CD14-positive monocyte (primary cell): ENCODE data around the gene OPA1. TPM values are rescaled to one million over a fixed set of nuclear protein-coding genes. Genes with fewer than 3 reads are reported as not detected.
A peak's percentile ranks its signal among the peaks of the same experiment; 100 is the strongest.

Source experiments
- DNase-seq, 3 donors: peaks; one replicate each; pipeline ENCODE4 v3.0.0-alpha.2; 2011 to 2022
- H2AFZ ChIP-seq: 2 replicates; pipeline ENCODE4 v1.6.0; 2012; ENCODE audit warnings: mild to moderate bottlenecking, low read depth, low read length, inconsistent platforms; ENCODE audit not compliant: insufficient read depth, poor library complexity, severe bottlenecking
- H3K27ac ChIP-seq, 2 donors: 1 replicate in 1 of 2; 2 replicates in 1 of 2; pipeline ENCODE4 v1.5.1; 2012 to 2013; ENCODE audit warnings: low read length in 2 of 2, control low read depth in 1 of 2, inconsistent platforms in 1 of 2, low read depth in 1 of 2, mild to moderate bottlenecking in 1 of 2
- H3K27me3 ChIP-seq, 2 donors: one replicate each; pipeline versions ENCODE4 v1.6.0 to v1.6.1; 2011 to 2013; ENCODE audit warnings: low read length in 2 of 2; ENCODE audit not compliant: control insufficient read depth in 2 of 2, insufficient read depth in 2 of 2
- H3K36me3 ChIP-seq, 2 donors: replicated peaks in 1 of 2; 1 replicate in 1 of 2; 2 replicates in 1 of 2; pipeline versions ENCODE4 v1.5.1 to v1.6.1; 2012 to 2013; ENCODE audit warnings: low read length in 2 of 2, control low read depth in 1 of 2, inconsistent platforms in 1 of 2, mild to moderate bottlenecking in 1 of 2; ENCODE audit not compliant: insufficient read depth in 2 of 2, control insufficient read depth in 1 of 2
- H3K4me1 ChIP-seq, 2 donors: 1 replicate in 1 of 2; 2 replicates in 1 of 2; pipeline versions ENCODE4 v1.5.1 to v1.6.1; 2012 to 2013; ENCODE audit warnings: low read length in 2 of 2, control low read depth in 1 of 2, inconsistent platforms in 1 of 2, mild to moderate bottlenecking in 1 of 2, moderate library complexity in 1 of 2; ENCODE audit not compliant: insufficient read depth in 2 of 2, control insufficient read depth in 1 of 2
- H3K4me2 ChIP-seq: replicated peaks from 2 replicates; pipeline ENCODE3; 2012; ENCODE audit warnings: low read length, moderate library complexity, mild to moderate bottlenecking; ENCODE audit not compliant: poor library complexity, severe bottlenecking; ENCODE audit errors: extremely low read depth
- H3K4me3 ChIP-seq, 3 experiments: fragments of 200-600 bp in 1 of 3; sonication (generic) in 1 of 3; replicated peaks in 1 of 3; 1 replicate in 2 of 3; 2 replicates in 1 of 3; pipeline ENCODE4 v1.5.1; 2011 to 2013; ENCODE audit warnings: low read length in 3 of 3, mild to moderate bottlenecking in 3 of 3, control low read depth in 2 of 3, low read depth in 2 of 3, inconsistent platforms in 1 of 3, moderate library complexity in 1 of 3
- H3K79me2 ChIP-seq: 2 replicates; pipeline ENCODE4 v1.6.0; 2012; ENCODE audit warnings: mild to moderate bottlenecking, control low read depth, inconsistent platforms, low read length, moderate library complexity; ENCODE audit not compliant: insufficient read depth
- H3K9ac ChIP-seq: 2 replicates; pipeline ENCODE4 v1.6.0; 2017; ENCODE audit warnings: low read length, mild to moderate bottlenecking; ENCODE audit not compliant: insufficient read depth, poor library complexity, severe bottlenecking
- H3K9me3 ChIP-seq, 2 donors: replicated peaks in 1 of 2; 1 replicate in 1 of 2; 2 replicates in 1 of 2; pipeline versions ENCODE4 v1.5.1 to v1.6.1; 2012 to 2013; ENCODE audit warnings: low read length in 2 of 2, control low read depth in 1 of 2; ENCODE audit not compliant: control insufficient read depth in 1 of 2, insufficient read depth in 1 of 2
- H4K20me1 ChIP-seq: 2 replicates; pipeline ENCODE4 v1.6.0; 2012; ENCODE audit warnings: mild to moderate bottlenecking, low read length, control low read depth, moderate library complexity; ENCODE audit not compliant: insufficient read depth
- H3K27ac Mint-ChIP-seq, 7 donors: one replicate each; pipeline ENCODE4 v1.8.0; 2020; ENCODE audit warnings: mild to moderate bottlenecking in 7 of 7, mixed read lengths in 7 of 7, moderate library complexity in 6 of 7, inconsistent platforms in 2 of 7
- H3K27me3 Mint-ChIP-seq, 3 donors: one replicate each; pipeline ENCODE4 v1.8.0; 2021 to 2022; ENCODE audit warnings: low read depth in 3 of 3, mild to moderate bottlenecking in 3 of 3, mixed read lengths in 3 of 3, moderate library complexity in 3 of 3, inconsistent platforms in 1 of 3
- H3K36me3 Mint-ChIP-seq, 2 donors: one replicate each; pipeline ENCODE4 v1.8.0; 2020; ENCODE audit warnings: mixed read lengths in 2 of 2, inconsistent platforms in 1 of 2, mild to moderate bottlenecking in 1 of 2
- H3K4me1 Mint-ChIP-seq: one replicate; pipeline ENCODE4 v1.8.0; 2020; ENCODE audit warnings: mild to moderate bottlenecking, mixed read lengths
- H3K4me3 Mint-ChIP-seq, 2 donors: one replicate each; pipeline ENCODE4 v1.8.0; 2020; ENCODE audit warnings: mild to moderate bottlenecking in 2 of 2, mixed read lengths in 2 of 2, moderate library complexity in 1 of 2
- H3K9me3 Mint-ChIP-seq, 7 donors: one replicate each; pipeline ENCODE4 v1.8.0; 2020 to 2022; ENCODE audit warnings: mixed read lengths in 7 of 7, mild to moderate bottlenecking in 6 of 7, moderate library complexity in 6 of 7, inconsistent platforms in 2 of 7
- WGBS: methylation state at CpG from one replicate; pipeline ENCODE4 v1.1.5; 2013; ENCODE audit warnings: missing lambda C conversion rate; ENCODE audit not compliant: insufficient coverage; 5-methylcytosine and 5-hydroxymethylcytosine counted together
- intact Hi-C, 2 donors: fragments of 100-400 bp; cut with micrococcal nuclease; formaldehyde crosslinking; loops; one replicate each; pipeline versions ENCODE4 v1.15.0 to v1.15.1; 2023
- polyA plus RNA-seq, 3 donors: library from polyadenylated mRNA; depleted of rRNA in 1 of 3; unstranded in 2 of 3; stranded (reverse) in 1 of 3; fragments of 300-500 nt in 2 of 3; fragments of >200 nt in 1 of 3; fragmentation: Illumina TruSeq in 2 of 3; gene quantifications; 1 replicate in 2 of 3; 2 replicates in 1 of 3; pipeline ENCODE4 v1.2.3, GENCODE V29; 2012 to 2021
- TF ChIP-seq, protein P1 (sequence below): fragments of 200-600 bp; IDR thresholded peaks from one replicate; pipeline ENCODE4 v1.8.0; 2022; ENCODE audit warnings: antibody characterized with exemption, mild to moderate bottlenecking

The OPA1 gene
- polyA plus RNA-seq, 3 donors, result 15.4 to 26.5 (median 18.1) TPM

DNA sequence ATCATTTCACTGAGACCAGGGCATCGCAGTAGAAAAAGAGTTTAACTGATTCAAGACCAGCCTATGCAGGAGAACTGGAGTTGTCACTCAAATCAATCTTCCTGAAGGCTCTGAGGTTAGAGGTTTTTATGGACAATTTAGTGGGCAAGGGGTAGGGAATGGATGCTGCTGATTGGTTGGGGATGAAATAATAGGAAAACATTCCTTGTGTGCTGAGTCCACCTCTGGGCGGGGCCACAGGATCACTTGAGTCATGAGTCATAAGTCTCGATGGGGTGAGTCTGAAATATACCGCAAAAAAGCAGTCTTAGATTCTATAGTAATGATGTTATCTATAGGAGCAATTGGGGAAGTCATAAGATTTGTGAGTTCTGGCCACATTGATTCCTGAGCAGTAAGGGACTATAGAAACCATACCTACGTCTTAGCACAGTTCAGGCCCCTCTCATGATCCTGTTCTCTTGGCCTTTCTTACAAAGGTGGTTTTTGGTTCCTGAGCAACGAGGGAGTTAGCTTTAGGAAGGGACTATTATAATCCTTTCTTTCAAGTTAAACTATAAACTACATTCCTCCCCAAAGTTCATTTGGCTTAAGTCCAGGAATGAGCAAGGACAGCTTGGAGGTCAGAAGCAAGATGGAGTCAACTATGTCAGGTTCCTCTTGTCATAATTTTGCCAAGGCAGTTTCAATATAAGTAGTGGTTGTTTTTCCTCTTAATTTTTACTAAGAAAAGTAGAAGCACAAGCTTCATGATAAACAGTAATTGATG, 2.7 kb upstream of the OPA1 start:
- H4K20me1 ChIP-seq, result no peaks in the 10 kb centered on the region
- DNase-seq, result peak; percentile 3 to 23 (median 6)
- 100% methylated on average over 2 of the region's 6 CpGs for WGBS
- H3K27me3 ChIP-seq, result no peaks in the 10 kb centered on the region
- H3K79me2 ChIP-seq, result peaks cover 24% of the 10 kb centered on the region
- H3K27ac Mint-ChIP-seq, result peak overlapping the region in 1 of 7 donors; percentile 6
- TF ChIP-seq, protein P1, sequence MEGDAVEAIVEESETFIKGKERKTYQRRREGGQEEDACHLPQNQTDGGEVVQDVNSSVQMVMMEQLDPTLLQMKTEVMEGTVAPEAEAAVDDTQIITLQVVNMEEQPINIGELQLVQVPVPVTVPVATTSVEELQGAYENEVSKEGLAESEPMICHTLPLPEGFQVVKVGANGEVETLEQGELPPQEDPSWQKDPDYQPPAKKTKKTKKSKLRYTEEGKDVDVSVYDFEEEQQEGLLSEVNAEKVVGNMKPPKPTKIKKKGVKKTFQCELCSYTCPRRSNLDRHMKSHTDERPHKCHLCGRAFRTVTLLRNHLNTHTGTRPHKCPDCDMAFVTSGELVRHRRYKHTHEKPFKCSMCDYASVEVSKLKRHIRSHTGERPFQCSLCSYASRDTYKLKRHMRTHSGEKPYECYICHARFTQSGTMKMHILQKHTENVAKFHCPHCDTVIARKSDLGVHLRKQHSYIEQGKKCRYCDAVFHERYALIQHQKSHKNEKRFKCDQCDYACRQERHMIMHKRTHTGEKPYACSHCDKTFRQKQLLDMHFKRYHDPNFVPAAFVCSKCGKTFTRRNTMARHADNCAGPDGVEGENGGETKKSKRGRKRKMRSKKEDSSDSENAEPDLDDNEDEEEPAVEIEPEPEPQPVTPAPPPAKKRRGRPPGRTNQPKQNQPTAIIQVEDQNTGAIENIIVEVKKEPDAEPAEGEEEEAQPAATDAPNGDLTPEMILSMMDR, result no peak
- no peak overlapping the region for H2AFZ ChIP-seq
- no peaks in the 10 kb centered on the region for H3K36me3 Mint-ChIP-seq
- no peak overlapping the region for H3K27ac ChIP-seq
- H3K4me3 Mint-ChIP-seq, result no peak overlapping the region
- H3K9ac ChIP-seq, result no peak overlapping the region
- H3K4me3 ChIP-seq, result no peak overlapping the region
- no peaks in the 10 kb centered on the region for H3K9me3 Mint-ChIP-seq
- peaks cover 39% of the 10 kb centered on the region for H3K4me1 Mint-ChIP-seq
- no peaks in the 10 kb centered on the region for H3K36me3 ChIP-seq
- peaks cover 22 to 45% of the 10 kb centered on the region in 2 donors for H3K4me1 ChIP-seq
- H3K9me3 ChIP-seq, result no peaks in the 10 kb centered on the region
- no peak overlapping the region for H3K4me2 ChIP-seq
- peaks cover 0 to 5% (median 2%) of the 10 kb centered on the region in 3 donors for H3K27me3 Mint-ChIP-seq
- intact Hi-C loops, result no loop called here

DNA sequence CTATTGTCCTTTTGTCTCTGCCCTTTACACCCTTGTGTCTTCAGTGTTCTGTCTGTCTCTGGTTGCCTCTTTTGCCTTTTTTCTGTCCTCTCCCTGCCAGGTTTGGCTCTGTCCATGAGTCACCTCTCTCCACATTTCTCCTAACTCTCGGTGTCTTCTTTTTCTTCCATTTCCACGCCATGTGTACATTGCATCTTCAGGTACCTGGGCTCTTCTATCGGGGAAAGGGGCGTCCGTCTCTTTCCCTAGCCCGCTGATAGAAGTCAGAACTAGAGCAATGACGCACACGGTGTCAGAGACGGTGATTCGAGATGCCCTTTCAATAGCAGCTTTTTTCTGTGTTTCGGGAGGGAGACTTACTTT, 641 bp downstream of the OPA1 start:
- H3K4me3 Mint-ChIP-seq, result peak overlapping the region; percentile 86 to 99
- intact Hi-C loops, result no loop called here
- no peaks in the 10 kb centered on the region for H3K9me3 Mint-ChIP-seq
- Histone ChIP-seq H3K4me1 (peaks cover 22 to 45% of the 10 kb centered on the region in 2 donors), H3K79me2 (peaks cover 55% of the 10 kb centered on the region), H3K27me3 (no peaks in the 10 kb centered on the region), H3K36me3 (peaks cover 4 to 23% of the 10 kb centered on the region in 2 donors), H3K9ac (peak overlapping the region; percentile 96), H3K4me2 (peak overlapping the region; percentile 75), H3K27ac (peak overlapping the region; percentile 76 to 96), H3K4me3 (peak overlapping the region; percentile 75 to 95 (median 88)), H4K20me1 (peaks cover 27% of the 10 kb centered on the region), H2AFZ (peak overlapping the region; percentile 92), H3K9me3 (no peaks in the 10 kb centered on the region)
- H3K27me3 Mint-ChIP-seq, result peaks cover 0 to 2% (median 1%) of the 10 kb centered on the region in 3 donors
- H3K36me3 Mint-ChIP-seq, result peaks cover 16 to 31% of the 10 kb centered on the region in 2 donors
- TF ChIP-seq, protein P1, result no peak
- peak; percentile 2 to 21 (median 11) for DNase-seq
- H3K4me1 Mint-ChIP-seq, result peaks cover 48% of the 10 kb centered on the region
- 0% methylated on average over 6 of the region's 11 CpGs for WGBS
- peak overlapping the region; percentile 91 to 96 (median 95) for H3K27ac Mint-ChIP-seq
